Panc1 (cell line): Measurements from ENCODE around the gene PIGK. TPM values are rescaled to one million over a fixed set of nuclear protein-coding genes. Genes with fewer than 3 reads are reported as not detected.

Experiments
- ATAC-seq: fragments of 200-7000 bp; cut with Tn5 transposase; 2 replicates; pipeline ENCODE4 v1.9.1; 2020; ENCODE audit warnings: mild to moderate bottlenecking, moderate library complexity
- BruUV-seq: library from RNA; stranded (reverse); fragments of 400-500 nt; replicated peaks from 2 replicates; lab custom pipeline; 2021; lab: Mats Ljungman, UMichigan
- CTCF ChIA-PET: fragments of 300-600 bp; sonication (Branson Sonifier 250); formaldehyde crosslinking; loops from one replicate; lab custom pipeline; 2022; ENCODE audit warnings: antibody characterized with exemption; lab: Charles Lee
- POLR2A ChIA-PET: fragments of 300-600 bp; sonication (Branson Sonifier 250); formaldehyde crosslinking; loops from one replicate; lab custom pipeline; 2022; ENCODE audit warnings: antibody characterized with exemption; lab: Charles Lee
- DNase-seq: peaks from one replicate; pipeline ENCODE4 v3.0.0-alpha.2; 2010; ENCODE audit warnings: low read depth, low spot score
- H3K27ac ChIP-seq: 2 replicates; pipeline ENCODE4 v1.5.1; 2011; ENCODE audit warnings: mild to moderate bottlenecking, low read length, inconsistent platforms
- H3K27me3 ChIP-seq: fragments of 200-500 bp; sonication (Bioruptor generic); 2 replicates; pipeline ENCODE4 v1.6.0; 2014; ENCODE audit warnings: low read length, inconsistent platforms; ENCODE audit not compliant: control insufficient read depth, insufficient read depth
- H3K36me3 ChIP-seq: fragments of 200-500 bp; sonication (Bioruptor generic); 2 replicates; pipeline ENCODE4 v1.5.1; 2014; ENCODE audit warnings: inconsistent platforms, mild to moderate bottlenecking, low read length, moderate library complexity; ENCODE audit not compliant: control insufficient read depth, insufficient read depth
- H3K4me1 ChIP-seq: 2 replicates; pipeline ENCODE4 v1.5.1; 2011; ENCODE audit warnings: inconsistent platforms, mild to moderate bottlenecking, low read length, moderate library complexity; ENCODE audit not compliant: control insufficient read depth, insufficient read depth
- H3K4me3 ChIP-seq, 2 experiments: 2 replicates each; pipeline ENCODE4 v1.5.1; 2011 to 2012; ENCODE audit warnings: low read depth in 2 of 2, low read length in 2 of 2, mild to moderate bottlenecking in 2 of 2, inconsistent platforms in 1 of 2, moderate library complexity in 1 of 2
- H3K9me3 ChIP-seq: fragments of 200-500 bp; sonication (Bioruptor generic); 2 replicates; pipeline ENCODE4 v1.5.1; 2014; ENCODE audit warnings: low read depth, mild to moderate bottlenecking, inconsistent platforms, low read length, moderate library complexity; ENCODE audit not compliant: control insufficient read depth, insufficient read depth
- POLR2AphosphoS5 ChIP-seq: IDR thresholded peaks from 2 replicates; pipeline ENCODE4 v1.6.1; 2012; ENCODE audit warnings: mild to moderate bottlenecking, low read depth, low read length, moderate library complexity
- REST ChIP-seq, 2 experiments: IDR thresholded peaks; 2 replicates each; pipeline ENCODE4 v1.6.1; 2011 to 2012; ENCODE audit warnings: low read depth in 2 of 2, control low read depth in 1 of 2, low read length in 1 of 2, mild to moderate bottlenecking in 1 of 2, moderate library complexity in 1 of 2; ENCODE audit not compliant: insufficient read depth in 1 of 2
- SIN3A ChIP-seq: IDR thresholded peaks from 2 replicates; pipeline ENCODE4 v1.6.1; 2012; ENCODE audit warnings: low read depth, mild to moderate bottlenecking, low read length, moderate library complexity, borderline replicate concordance; ENCODE audit not compliant: insufficient read depth
- TCF7L2 ChIP-seq: IDR thresholded peaks from 2 replicates; pipeline ENCODE4 v1.6.1; 2011; ENCODE audit warnings: mild to moderate bottlenecking, low read depth, low read length, inconsistent platforms
- in situ Hi-C: cut with HindIII; loops from 2 replicates; pipeline ENCODE4 v1.10.0; 2016; ENCODE audit warnings: low sequenced_read_pairs, low pct_unique_long_range_greater_than_20kb
- intact Hi-C: fragments of 100-400 bp; cut with micrococcal nuclease; formaldehyde crosslinking; loops from one replicate; pipeline ENCODE4 v1.10.0; 2022; ENCODE audit not compliant: unreplicated experiment
- total RNA-seq: library from RNA; stranded (reverse); gene quantifications from one replicate; pipeline ENCODE4 v1.2.1, GENCODE V29; 2021; ENCODE audit not compliant: unreplicated experiment
- TF ChIP-seq, protein P1 (sequence below): fragments of 450-650 bp; IDR thresholded peaks from 2 replicates; pipeline ENCODE4 v1.5.1; 2017; ENCODE audit warnings: mild to moderate bottlenecking

The PIGK gene
- total RNA-seq, 1 experiment from 2014 or later: 26.8 TPM

DNA sequence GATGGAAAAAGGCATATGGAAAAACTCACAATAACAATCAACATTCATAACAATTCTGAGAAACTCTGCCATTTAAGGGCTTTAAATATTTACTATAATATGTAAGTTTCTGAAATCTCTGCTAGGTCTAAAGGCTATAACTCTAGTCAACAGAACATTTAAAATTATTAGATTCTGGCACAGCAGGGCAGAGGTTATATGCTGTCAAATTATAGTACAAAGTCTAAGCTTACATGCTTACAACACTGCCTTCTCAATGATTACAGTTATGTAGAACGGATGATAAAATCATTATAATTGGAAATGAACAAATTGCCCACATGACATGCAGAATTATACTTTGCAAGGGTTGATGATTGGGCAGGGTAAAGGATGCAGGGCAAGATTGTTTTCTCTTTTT, 97.7 kb downstream of the PIGK start:
- CTCF ChIA-PET: no interaction called here
- TF ChIP-seq, protein P1, sequence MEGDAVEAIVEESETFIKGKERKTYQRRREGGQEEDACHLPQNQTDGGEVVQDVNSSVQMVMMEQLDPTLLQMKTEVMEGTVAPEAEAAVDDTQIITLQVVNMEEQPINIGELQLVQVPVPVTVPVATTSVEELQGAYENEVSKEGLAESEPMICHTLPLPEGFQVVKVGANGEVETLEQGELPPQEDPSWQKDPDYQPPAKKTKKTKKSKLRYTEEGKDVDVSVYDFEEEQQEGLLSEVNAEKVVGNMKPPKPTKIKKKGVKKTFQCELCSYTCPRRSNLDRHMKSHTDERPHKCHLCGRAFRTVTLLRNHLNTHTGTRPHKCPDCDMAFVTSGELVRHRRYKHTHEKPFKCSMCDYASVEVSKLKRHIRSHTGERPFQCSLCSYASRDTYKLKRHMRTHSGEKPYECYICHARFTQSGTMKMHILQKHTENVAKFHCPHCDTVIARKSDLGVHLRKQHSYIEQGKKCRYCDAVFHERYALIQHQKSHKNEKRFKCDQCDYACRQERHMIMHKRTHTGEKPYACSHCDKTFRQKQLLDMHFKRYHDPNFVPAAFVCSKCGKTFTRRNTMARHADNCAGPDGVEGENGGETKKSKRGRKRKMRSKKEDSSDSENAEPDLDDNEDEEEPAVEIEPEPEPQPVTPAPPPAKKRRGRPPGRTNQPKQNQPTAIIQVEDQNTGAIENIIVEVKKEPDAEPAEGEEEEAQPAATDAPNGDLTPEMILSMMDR: no peak
- TF ChIP-seq TCF7L2: no peak
- no peak for TF ChIP-seq REST (IDR thresholded peaks at IDR 0.05; ENCODE audit: insufficient read depth in 1 of 2, low read depth in 2 of 2, low read length in 1 of 2)
- no peak for TF ChIP-seq POLR2AphosphoS5
- TF ChIP-seq SIN3A: no peak
- no TSS peak for BruUV-seq
- DNase-seq (no peak), ATAC-seq (no peak)
- Histone ChIP-seq H3K9me3 (no peaks in the 10 kb centered on the region), H3K36me3 (no peaks in the 10 kb centered on the region), H3K27me3 (no peaks in the 10 kb centered on the region), H3K4me3 (no peak overlapping the region), H3K4me1 (no peaks in the 10 kb centered on the region), H3K27ac (no peak overlapping the region)
- intact Hi-C loops (loop anchor here (10.0 kb wide), 2 partner anchors 217 to 797 kb away; no protein-coding TSS in a partner anchor), in situ Hi-C loops (no loop called here)
- POLR2A ChIA-PET: no interaction called here

DNA sequence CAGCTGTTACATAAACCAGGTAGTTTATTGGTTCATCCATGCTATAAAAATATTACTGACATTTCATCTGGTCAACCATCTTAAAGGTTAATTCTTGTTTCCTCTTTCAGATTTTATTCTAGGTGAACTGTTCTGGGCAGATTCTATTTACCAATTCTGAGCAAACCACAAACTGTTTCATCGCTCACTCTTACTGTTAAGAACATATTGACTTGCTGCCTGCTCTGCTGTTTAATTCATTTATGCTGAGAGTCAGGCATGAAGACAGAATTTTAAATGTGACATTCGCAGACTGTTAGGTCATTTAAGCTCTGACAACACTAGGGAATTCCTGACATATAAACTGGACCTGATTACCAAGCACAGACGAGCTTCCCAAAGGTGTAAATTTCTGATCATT, 98.3 kb downstream of the PIGK start:
- Histone ChIP-seq H3K36me3 (no peaks in the 10 kb centered on the region), H3K9me3 (no peaks in the 10 kb centered on the region), H3K27me3 (no peaks in the 10 kb centered on the region), H3K4me3 (no peak overlapping the region), H3K4me1 (no peaks in the 10 kb centered on the region), H3K27ac (no peak overlapping the region)
- ChIA-PET POLR2A (no interaction called here), CTCF (no interaction called here)
- TF ChIP-seq REST (IDR thresholded peaks at IDR 0.05; ENCODE audit: insufficient read depth in 1 of 2, low read depth in 2 of 2, low read length in 1 of 2) (no peak), TCF7L2 (no peak), SIN3A (no peak), POLR2AphosphoS5 (no peak)
- TF ChIP-seq, protein P1: no peak
- intact Hi-C loops (loop anchor here (10.0 kb wide), 2 partner anchors 216 to 796 kb away; no protein-coding TSS in a partner anchor), in situ Hi-C loops (no loop called here)
- ATAC-seq (no peak), DNase-seq (no peak)
- BruUV-seq: no TSS peak
